ENCODE results near the gene CENPP. TPM values are rescaled to one million over a fixed set of nuclear protein-coding genes. Genes with fewer than 3 reads are reported as not detected.

Gene CENPP
- total RNA-seq, 1 donor from 2014 or later: 4.4 TPM

DNA sequence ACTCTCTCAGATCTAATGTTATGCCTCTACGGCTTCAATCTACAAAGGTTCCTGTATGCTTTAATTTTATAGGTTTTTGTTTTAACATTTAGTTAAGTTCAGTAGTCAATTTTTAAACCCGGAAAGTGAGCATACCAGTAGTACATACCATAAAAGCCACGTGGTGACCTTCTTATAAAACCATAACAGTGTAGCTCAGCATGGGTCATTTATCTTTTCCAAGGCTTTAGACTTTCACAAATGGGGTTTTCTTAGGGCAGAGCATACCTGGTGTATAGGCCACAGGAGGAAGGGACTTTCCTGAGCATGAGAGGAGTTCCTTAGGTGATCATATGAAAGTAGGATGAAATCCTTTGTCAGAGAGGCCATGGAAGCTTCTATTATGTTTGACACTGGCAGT lies 186.9 kb downstream of the CENPP start:
- H3K4me3 ChIP-seq (ENCODE audit: low read depth, low read length): no peak overlapping the region
- no peak for DNase-seq (ENCODE audit: low read depth)
- TF ChIP-seq, protein P1, sequence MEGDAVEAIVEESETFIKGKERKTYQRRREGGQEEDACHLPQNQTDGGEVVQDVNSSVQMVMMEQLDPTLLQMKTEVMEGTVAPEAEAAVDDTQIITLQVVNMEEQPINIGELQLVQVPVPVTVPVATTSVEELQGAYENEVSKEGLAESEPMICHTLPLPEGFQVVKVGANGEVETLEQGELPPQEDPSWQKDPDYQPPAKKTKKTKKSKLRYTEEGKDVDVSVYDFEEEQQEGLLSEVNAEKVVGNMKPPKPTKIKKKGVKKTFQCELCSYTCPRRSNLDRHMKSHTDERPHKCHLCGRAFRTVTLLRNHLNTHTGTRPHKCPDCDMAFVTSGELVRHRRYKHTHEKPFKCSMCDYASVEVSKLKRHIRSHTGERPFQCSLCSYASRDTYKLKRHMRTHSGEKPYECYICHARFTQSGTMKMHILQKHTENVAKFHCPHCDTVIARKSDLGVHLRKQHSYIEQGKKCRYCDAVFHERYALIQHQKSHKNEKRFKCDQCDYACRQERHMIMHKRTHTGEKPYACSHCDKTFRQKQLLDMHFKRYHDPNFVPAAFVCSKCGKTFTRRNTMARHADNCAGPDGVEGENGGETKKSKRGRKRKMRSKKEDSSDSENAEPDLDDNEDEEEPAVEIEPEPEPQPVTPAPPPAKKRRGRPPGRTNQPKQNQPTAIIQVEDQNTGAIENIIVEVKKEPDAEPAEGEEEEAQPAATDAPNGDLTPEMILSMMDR (conservative IDR thresholded peaks at IDR 0.05; ENCODE audit: low read depth, low read length): no peak

DNA sequence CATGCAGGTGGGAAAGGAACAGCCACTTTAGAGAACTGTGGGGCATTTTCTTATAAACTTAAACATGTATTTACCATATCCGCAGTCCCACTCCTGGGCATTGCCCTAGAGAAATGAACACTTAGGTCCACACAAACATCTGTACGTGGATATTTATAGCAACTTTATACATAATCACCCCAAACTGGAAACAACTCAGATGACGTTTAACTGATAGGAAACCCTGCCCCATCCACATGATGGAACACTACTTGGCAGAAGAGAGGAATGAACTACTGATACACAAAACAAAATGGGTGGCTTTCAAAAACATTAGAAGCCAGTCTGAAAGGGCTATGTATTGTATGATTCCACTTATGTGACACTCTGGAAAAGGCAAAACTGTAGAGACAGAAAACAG lies 187.6 kb downstream of the CENPP start:
- no peak for DNase-seq (ENCODE audit: low read depth)
- TF ChIP-seq, protein P1 (conservative IDR thresholded peaks at IDR 0.05; ENCODE audit: low read depth, low read length): no peak
- no peak overlapping the region for H3K4me3 ChIP-seq (ENCODE audit: low read depth, low read length)

DNA sequence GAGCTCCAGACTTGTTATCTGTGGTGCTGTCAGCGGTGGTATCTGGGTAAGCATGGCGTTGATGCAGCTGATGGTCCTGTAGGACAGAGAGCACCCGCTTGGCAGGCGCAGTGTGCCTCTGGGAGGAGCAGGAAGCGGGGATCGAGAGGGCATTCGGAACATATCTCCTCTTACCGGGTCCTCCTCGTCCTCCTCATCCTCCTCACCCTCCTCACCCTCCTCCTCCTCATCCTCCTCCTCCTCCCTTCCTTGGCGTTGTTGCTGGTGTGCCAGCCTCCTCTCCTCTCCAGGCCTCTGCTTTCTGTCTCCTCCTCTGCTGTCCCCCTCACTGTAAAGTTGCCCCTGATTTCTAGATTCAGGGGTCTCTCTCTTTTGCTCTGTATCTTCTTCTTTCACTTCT lies 188.9 kb downstream of the CENPP start:
- TF ChIP-seq, protein P1 (conservative IDR thresholded peaks at IDR 0.05; ENCODE audit: low read depth, low read length): no peak
- no peak for DNase-seq (ENCODE audit: low read depth)

DNA sequence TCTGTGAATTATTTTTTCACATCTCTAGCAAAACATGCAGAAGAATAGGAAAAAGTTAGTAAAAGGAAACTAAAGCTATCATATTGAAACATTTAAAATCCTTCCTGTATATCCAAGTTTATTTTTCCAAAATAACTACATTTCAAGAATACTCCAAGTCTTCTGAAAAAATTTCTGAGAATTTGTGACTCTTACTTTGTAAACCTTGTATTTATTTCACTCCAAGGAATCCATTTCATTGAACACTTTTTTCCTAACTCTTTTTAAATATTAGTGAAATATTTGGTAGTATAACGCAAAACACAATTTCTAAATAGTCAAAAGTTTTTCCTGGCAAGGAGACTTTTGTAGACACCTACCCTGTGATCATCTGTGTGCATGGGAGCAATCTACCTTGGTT lies 190.8 kb downstream of the CENPP start:
- no peak overlapping the region for H3K4me3 ChIP-seq (ENCODE audit: low read depth, low read length)
- no peak for DNase-seq (ENCODE audit: low read depth)
- TF ChIP-seq, protein P1 (conservative IDR thresholded peaks at IDR 0.05; ENCODE audit: low read depth, low read length): no peak

More for the DNA sequence above, 188.9 kb downstream of the CENPP start:
- no peak overlapping the region for H3K4me3 ChIP-seq (ENCODE audit: low read depth, low read length)

- no peak for DNase-seq (ENCODE audit: low read depth)
- H3K4me3 ChIP-seq (ENCODE audit: low read depth, low read length): no peak overlapping the region
- TF ChIP-seq, protein P1 (conservative IDR thresholded peaks at IDR 0.05; ENCODE audit: low read depth, low read length): no peak
Measured at GRCh38 chr9:92517046-92517445, 191.3 kb downstream of the CENPP start.

- TF ChIP-seq, protein P1 (conservative IDR thresholded peaks at IDR 0.05; ENCODE audit: low read depth, low read length): no peak
- H3K4me3 ChIP-seq (ENCODE audit: low read depth, low read length): no peak overlapping the region
- no peak for DNase-seq (ENCODE audit: low read depth)
Measured at GRCh38 chr9:92518199-92518598, 192.4 kb downstream of the CENPP start.

GRCh38 chr9:92520837-92521236 lies 195.1 kb downstream of the CENPP start:
- no peak for DNase-seq (ENCODE audit: low read depth)
- H3K4me3 ChIP-seq (ENCODE audit: low read depth, low read length): no peak overlapping the region
- TF ChIP-seq, protein P1 (conservative IDR thresholded peaks at IDR 0.05; ENCODE audit: low read depth, low read length): no peak

Measured in epithelial cell of proximal tubule (primary cell).